ENCODE results near the gene TMEM169. TPM values are rescaled to one million over a fixed set of nuclear protein-coding genes. Genes with fewer than 3 reads are reported as not detected.
A peak's percentile ranks its signal among the peaks of the same experiment; 100 is the strongest.

Gene TMEM169
- total and polyA plus RNA-seq, 2 of the 13 experiments (the other 11 are each of a cell fraction or from before 2014, with no cell fraction given): 1.5 to 4.5 TPM

DNA sequence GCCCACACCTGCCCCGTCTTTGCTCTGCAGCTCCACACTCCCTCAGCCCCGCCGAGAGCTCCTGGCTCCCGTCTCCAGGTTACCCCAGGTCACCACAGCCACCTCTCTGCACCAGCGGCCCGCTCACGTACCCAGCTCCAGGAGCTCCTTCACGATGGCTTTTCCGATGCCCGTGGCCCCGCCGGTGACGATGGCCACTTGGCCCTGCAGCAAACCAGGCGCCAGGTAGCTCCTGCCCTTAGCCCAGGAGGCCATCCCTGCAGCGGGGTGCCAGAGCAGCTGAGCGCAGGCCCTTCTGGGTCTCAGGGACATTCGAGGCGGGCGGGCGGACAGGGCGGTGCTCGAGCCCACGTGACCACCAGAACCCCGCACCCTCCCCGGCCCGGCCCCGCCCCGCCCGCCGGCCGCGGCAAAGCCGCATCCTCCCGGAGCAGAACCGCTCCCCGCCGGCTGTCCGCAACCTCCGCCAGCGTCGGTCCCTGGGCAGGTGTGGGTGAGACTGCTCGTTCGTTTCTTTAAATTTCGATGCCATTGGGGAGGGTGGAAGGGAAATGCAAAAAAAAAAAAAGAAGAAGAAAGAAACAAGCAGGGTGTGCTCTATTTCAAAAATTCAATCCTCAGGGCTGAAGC lies at the start of gene TMEM169, which contains the start of gene PECR (continued):
- TF ChIP-seq ARHGAP35 (CRISPR knock-in tag; IDR thresholded peaks at IDR 0.05; ENCODE audit: borderline replicate concordance): peak; percentile 97
- no peak for TF ChIP-seq ZNF562 (CRISPR knock-in tag; IDR thresholded peaks at IDR 0.05; ENCODE audit: borderline replicate concordance)
- TF ChIP-seq, protein P1, sequence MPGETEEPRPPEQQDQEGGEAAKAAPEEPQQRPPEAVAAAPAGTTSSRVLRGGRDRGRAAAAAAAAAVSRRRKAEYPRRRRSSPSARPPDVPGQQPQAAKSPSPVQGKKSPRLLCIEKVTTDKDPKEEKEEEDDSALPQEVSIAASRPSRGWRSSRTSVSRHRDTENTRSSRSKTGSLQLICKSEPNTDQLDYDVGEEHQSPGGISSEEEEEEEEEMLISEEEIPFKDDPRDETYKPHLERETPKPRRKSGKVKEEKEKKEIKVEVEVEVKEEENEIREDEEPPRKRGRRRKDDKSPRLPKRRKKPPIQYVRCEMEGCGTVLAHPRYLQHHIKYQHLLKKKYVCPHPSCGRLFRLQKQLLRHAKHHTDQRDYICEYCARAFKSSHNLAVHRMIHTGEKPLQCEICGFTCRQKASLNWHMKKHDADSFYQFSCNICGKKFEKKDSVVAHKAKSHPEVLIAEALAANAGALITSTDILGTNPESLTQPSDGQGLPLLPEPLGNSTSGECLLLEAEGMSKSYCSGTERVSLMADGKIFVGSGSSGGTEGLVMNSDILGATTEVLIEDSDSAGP (CRISPR knock-in tag; IDR thresholded peaks at IDR 0.05; ENCODE audit: borderline replicate concordance): peak; percentile 95
- peak; percentile 93; the same call in 1 of the 2 replicates for TF ChIP-seq ZNF879 (CRISPR knock-in tag; IDR thresholded peaks at IDR 0.05)
- TF ChIP-seq KMT2A (CRISPR knock-in tag; IDR thresholded peaks at IDR 0.05): peak; percentile 94
- TF ChIP-seq, protein P2, sequence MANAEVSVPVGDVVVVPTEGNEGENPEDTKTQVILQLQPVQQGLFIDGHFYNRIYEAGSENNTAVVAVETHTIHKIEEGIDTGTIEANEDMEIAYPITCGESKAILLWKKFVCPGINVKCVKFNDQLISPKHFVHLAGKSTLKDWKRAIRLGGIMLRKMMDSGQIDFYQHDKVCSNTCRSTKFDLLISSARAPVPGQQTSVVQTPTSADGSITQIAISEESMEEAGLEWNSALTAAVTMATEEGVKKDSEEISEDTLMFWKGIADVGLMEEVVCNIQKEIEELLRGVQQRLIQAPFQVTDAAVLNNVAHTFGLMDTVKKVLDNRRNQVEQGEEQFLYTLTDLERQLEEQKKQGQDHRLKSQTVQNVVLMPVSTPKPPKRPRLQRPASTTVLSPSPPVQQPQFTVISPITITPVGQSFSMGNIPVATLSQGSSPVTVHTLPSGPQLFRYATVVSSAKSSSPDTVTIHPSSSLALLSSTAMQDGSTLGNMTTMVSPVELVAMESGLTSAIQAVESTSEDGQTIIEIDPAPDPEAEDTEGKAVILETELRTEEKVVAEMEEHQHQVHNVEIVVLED (CRISPR knock-in tag; IDR thresholded peaks at IDR 0.05; ENCODE audit: borderline replicate concordance): peak; percentile 70
- no peak for TF ChIP-seq PCBP2 (optimal IDR thresholded peaks at IDR 0.05; ENCODE audit: low read depth, low read length, poor library complexity, severe bottlenecking)
- TF ChIP-seq ZNF841 (CRISPR knock-in tag; IDR thresholded peaks at IDR 0.05; ENCODE audit: borderline replicate concordance): peak; percentile 80; the same call in 1 of the 2 replicates
- TF ChIP-seq ZNF354B (CRISPR knock-in tag; IDR thresholded peaks at IDR 0.05): no peak
- TF ChIP-seq MEIS1 (CRISPR knock-in tag; IDR thresholded peaks at IDR 0.05; ENCODE audit: borderline replicate concordance): peak; percentile 34; the same call in 1 of the 2 replicates
- TF ChIP-seq KLF13 (CRISPR knock-in tag; IDR thresholded peaks at IDR 0.05): peak; percentile 90; the same call in 1 of the 2 replicates
- no peak for TF ChIP-seq KAT2B (IDR thresholded peaks at IDR 0.05; ENCODE audit: borderline replicate concordance, low read depth, low read length)
- TF ChIP-seq, protein P3, sequence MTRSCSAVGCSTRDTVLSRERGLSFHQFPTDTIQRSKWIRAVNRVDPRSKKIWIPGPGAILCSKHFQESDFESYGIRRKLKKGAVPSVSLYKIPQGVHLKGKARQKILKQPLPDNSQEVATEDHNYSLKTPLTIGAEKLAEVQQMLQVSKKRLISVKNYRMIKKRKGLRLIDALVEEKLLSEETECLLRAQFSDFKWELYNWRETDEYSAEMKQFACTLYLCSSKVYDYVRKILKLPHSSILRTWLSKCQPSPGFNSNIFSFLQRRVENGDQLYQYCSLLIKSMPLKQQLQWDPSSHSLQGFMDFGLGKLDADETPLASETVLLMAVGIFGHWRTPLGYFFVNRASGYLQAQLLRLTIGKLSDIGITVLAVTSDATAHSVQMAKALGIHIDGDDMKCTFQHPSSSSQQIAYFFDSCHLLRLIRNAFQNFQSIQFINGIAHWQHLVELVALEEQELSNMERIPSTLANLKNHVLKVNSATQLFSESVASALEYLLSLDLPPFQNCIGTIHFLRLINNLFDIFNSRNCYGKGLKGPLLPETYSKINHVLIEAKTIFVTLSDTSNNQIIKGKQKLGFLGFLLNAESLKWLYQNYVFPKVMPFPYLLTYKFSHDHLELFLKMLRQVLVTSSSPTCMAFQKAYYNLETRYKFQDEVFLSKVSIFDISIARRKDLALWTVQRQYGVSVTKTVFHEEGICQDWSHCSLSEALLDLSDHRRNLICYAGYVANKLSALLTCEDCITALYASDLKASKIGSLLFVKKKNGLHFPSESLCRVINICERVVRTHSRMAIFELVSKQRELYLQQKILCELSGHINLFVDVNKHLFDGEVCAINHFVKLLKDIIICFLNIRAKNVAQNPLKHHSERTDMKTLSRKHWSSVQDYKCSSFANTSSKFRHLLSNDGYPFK (CRISPR knock-in tag; IDR thresholded peaks at IDR 0.05; ENCODE audit: borderline replicate concordance): peak; percentile 85
- peak; percentile 93; the same call in 1 of the 2 replicates for TF ChIP-seq SIN3A (IDR thresholded peaks at IDR 0.05; ENCODE audit: borderline replicate concordance, low read depth, low read length)
- TF ChIP-seq, protein P4, sequence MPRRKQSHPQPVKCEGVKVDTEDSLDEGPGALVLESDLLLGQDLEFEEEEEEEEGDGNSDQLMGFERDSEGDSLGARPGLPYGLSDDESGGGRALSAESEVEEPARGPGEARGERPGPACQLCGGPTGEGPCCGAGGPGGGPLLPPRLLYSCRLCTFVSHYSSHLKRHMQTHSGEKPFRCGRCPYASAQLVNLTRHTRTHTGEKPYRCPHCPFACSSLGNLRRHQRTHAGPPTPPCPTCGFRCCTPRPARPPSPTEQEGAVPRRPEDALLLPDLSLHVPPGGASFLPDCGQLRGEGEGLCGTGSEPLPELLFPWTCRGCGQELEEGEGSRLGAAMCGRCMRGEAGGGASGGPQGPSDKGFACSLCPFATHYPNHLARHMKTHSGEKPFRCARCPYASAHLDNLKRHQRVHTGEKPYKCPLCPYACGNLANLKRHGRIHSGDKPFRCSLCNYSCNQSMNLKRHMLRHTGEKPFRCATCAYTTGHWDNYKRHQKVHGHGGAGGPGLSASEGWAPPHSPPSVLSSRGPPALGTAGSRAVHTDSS (CRISPR knock-in tag; conservative IDR thresholded peaks at IDR 0.05): no peak
- no peak for TF ChIP-seq ZNF557 (CRISPR knock-in tag; IDR thresholded peaks at IDR 0.05)
- peak; percentile 95 for TF ChIP-seq ERF (CRISPR knock-in tag; IDR thresholded peaks at IDR 0.05)
- peak; percentile 78; the same call in 1 of the 2 replicates for TF ChIP-seq KDM2A (CRISPR knock-in tag; IDR thresholded peaks at IDR 0.05; ENCODE audit: borderline replicate concordance, low read depth)
- peak; percentile 90; the same call in 1 of the 2 replicates for TF ChIP-seq ETV6 (CRISPR knock-in tag; conservative IDR thresholded peaks at IDR 0.05)
- TF ChIP-seq, protein P5, sequence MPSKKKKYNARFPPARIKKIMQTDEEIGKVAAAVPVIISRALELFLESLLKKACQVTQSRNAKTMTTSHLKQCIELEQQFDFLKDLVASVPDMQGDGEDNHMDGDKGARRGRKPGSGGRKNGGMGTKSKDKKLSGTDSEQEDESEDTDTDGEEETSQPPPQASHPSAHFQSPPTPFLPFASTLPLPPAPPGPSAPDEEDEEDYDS (CRISPR knock-in tag; IDR thresholded peaks at IDR 0.05): peak; percentile 95
- no peak for TF ChIP-seq ZNF431 (CRISPR knock-in tag; IDR thresholded peaks at IDR 0.05; ENCODE audit: borderline replicate concordance, low read depth)
